GM19372 (cell line): ENCODE data around the gene IL25.
"Not testable (repeated sequence)": the region's sequence is repeated elsewhere in the genome, so short reads cannot be mapped to it uniquely, and the experiment has no call there.

Source experiments
- ATAC-seq: cut with Tn5 transposase; IDR thresholded peaks from one replicate; pipeline ENCODE4 v1.9.1; 2021; ENCODE audit warnings: mild to moderate bottlenecking, low read depth, moderate library complexity; ENCODE audit not compliant: unreplicated experiment

IL25 gene

GRCh38 chr14:23372509-23372908, at the start of gene IL25:
TSS of gene IL25 (plus strand) at chr14:23372809.
- ATAC-seq, result no peak

GRCh38 chr14:23323838-23324454, 48.7 kb upstream of the IL25 start:
- no peak for ATAC-seq

DNA sequence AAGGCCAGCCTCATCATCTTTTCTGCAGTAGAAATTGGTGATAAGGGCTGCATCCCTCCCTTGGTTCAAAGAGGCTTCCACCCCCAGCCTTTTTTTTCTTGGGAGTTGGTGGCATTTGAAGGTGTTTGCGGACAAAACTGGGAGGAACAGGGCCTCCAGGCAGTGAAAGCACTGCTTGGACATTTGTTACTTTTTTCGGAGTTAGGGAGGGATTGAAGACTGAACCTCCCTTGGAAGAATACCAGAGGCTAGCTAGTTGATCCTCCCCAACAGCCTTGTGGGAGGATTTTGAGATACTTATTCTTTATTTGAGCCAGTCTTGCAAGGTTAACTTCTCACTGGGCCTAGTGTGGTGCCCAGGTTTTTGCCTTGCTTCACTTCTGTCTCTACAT, 48.2 kb upstream of the IL25 start:
- ATAC-seq, result no peak

- ATAC-seq, result no peak
Measured at GRCh38 chr14:23324993-23325392, 47.6 kb upstream of the IL25 start.

GRCh38 chr14:23325746-23326145, 46.9 kb upstream of the IL25 start:
- not testable (repeated sequence) for ATAC-seq

- no peak for ATAC-seq
Measured at GRCh38 chr14:23326491-23327332, 45.9 kb upstream of the IL25 start.

DNA sequence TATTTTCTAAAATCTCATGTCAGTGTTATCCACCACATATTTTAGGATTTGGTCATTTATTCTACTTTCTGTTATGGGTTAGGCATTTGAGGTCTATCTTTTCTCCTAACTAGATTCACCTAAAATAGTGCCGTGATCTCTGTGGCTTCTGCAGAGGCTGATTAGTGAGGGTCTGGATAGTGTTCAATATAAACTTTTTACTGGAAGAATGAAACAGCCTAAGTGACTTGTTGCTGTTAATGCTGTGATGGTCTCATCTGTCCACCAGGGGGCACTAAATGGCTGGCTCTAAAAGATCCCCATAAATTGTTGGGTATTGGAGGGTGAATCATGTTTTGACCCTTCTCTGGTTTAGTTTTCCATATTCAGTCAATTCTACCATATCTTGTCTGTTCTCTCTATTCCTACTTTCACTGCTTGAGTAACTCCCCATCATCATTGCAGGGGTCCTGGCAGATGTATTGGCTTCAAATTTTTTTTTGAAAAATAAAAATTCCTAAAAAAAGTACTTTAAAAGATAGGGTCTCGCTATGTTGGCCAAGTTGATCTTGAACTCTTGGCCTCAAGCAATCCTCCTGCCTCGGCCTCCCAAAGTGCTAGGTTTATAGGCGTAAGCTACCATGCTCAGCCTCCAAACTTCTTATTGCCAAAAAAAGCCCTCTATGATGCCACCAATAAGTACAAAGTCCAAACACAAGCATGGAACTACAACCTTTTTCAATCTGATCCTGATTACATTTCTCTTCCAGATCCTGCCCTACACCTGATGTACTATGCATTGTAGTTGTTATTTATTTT, 44.5 kb upstream of the IL25 start:
- ATAC-seq, result no peak

GRCh38 chr14:23335623-23336022, 37.0 kb upstream of the IL25 start:
- no peak for ATAC-seq

DNA sequence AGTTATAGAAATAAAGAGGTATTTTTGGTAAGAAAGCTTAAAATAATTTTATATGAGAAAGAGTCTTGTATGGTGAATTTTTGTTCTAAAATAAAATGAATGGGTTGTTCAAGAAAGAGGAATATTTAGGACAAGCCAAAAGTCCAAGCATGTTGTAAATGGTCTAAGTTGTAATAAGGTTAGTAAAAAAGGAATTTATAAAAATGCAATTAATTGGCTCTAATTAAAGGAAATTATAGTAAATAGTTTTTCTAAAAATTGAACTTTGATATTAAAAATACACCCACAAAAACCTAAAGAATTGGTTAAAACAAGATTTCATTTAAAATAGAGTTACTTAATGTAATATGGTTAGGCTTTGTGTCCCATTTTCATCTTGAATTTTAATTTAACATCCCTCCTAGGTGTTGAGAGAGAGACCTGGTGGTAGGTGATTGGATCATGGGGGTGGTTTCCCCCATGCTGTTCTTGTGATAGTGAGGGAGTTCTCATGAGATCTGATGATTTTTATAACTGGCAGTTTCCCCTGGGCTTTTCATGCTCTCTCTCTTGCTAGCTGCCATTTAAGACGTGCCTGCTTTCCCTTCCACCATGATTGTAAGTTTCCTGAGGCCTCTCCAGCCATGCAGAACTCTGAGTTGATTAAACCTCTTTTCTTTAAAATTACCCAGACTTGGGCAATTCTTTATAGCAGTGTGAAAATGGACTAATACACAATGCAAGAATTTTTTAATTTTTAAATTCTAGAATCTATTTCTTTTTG, 32.9 kb upstream of the IL25 start:
- ATAC-seq, result no peak

- ATAC-seq, result no peak
Measured at GRCh38 chr14:23344481-23344880, 28.1 kb upstream of the IL25 start.

DNA sequence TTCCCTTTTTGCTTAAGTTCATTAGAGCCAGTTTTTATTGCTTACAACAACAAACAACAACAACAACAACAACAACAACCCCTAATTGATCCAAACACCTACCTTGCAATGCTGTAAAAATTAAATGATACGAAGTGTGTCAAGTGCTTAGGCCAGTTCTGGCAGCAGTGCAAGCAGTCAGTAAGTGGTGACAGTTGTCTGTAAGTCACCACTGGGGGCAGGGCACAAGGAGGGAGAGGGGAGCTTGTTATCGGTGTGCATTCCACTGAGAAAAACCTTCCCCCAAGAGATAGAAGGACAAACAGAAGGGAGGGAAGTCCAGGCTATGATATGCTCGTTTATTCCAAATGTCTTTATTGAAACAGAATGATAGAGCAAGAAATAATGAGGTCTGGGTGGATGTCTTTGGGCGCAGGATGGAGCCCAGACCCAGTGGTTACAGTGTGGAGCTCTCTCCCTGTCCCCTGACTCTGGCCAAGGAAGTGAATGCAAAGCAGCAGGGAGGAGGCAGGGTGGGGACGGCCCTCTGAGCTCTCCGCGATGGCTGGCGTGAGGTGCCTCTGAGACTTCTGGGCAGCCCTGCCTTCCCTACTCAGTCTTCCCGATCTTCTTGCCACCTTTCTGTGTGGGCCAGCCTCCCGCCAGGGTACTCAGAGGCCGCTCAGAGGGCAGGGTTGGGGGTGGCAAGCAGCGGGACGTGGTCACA, 26.5 kb upstream of the IL25 start:
- no peak for ATAC-seq

- no peak for ATAC-seq
Measured at GRCh38 chr14:23346693-23347405, 25.8 kb upstream of the IL25 start.

DNA sequence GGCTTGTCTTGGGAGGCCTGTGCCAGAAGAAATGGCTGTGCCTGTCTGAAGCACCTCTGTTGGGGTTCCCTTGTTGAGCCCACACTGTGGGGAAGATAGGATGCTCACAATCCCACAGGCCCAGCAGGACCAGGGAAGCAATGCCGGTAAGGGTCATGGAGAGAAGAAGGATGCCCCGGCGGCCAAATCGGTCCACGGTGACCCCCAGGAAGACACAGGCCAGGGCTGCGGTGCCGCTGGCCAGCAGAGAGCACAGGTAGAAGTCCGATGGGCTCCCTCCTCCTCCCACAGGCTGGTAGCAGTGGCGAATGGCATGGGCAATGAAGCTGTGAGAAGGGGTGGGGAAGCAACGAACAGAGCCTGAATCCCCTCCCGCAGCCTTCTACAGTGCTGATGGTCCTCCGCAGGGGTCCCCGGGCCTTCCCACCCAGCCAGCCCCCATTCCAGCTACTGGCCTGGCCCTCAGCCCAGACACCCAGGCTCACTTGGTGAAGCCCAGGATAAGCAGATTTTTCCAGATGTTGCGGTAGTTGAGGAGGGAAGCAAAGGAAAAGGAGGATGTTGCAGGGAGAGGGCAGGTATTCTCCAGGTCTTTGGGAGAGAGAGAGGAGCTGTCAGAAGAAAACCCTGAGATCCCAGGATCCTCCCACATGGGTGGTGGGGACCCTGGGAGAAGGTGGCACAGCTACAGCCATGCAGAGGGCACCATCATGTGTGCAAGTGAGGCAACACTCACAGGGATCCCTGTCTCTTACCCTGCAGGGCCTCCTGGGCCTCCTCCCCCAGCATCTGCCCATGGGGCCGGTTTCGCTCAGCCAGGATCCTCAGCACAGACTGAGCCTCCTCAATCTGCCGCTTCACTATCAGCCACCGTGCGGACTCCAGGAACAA, 25.0 kb upstream of the IL25 start:
- no peak for ATAC-seq

DNA sequence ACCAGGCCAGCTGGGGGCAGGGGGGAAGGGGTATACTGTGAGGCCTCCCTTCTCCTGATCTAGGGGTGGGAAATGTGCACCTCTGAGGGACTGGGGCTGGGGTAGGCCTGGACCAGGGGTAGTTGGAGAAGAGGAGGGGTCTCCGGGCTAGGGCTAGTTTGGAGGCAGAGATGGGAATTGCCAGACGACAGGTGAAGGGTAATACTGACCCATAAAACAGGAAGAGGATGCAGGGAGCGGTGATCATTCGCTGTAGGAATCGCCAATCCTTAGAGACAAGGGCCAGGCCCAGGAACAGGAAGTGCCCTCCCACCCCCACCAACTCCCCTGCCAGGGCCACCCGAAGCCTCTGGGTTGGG, 24.3 kb upstream of the IL25 start:
- ATAC-seq, result no peak

- ATAC-seq, result no peak
Measured at GRCh38 chr14:23349156-23349845, 23.3 kb upstream of the IL25 start.

DNA sequence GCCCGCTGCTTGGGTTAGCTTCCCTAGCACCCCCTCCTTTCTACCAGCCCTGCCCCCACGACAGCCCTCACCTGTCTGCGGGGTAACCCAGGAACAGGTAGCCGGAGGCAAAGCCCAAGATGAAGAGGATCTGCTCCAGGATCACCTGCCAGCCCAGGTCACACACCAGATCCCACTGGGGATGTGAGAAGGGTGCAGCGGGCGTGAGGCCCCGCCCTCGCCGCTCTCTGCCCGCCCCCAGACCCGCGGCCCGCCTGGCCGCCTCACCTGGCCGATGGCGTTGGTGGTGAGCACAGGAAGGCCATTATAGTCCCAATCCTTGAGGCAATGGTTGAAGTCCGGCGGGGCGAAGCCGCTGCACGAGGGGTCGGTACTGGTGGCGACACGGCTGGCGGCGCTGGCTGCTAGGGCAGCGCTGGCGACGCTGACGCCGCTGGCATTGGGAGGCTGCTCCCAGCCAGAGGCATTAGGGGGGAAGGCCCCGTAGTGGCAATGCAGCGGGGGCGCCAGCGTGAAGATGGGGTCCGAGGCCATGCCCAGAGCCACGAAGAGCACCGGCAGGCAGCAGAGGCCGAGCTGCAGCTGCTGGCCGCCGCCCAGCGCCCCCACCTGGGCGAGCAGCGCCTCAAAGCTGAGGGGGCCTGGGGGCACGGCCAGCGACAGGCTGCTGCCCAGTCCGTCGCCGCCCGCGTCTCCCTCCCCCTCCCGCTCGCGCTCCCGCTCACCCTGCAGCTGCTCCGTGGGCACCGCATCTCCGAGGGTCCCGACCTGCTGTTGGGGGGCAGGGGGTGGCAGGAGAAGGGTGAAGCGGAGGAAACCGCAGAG, 20.7 kb upstream of the IL25 start:
- no peak for ATAC-seq
